Measurements from ENCODE around the gene C22orf39.

C22orf39 gene

GRCh38 chr22:19405133-19405532, 42.4 kb downstream of the C22orf39 start:
- Histone ChIP-seq H2BK120ac (ENCODE audit: low read depth, low read length) (no peak overlapping the region), H3K18ac (ENCODE audit: low read length) (no peak overlapping the region), H3K4me1 (ENCODE audit: control insufficient read depth, low read depth, low read length) (no peaks in the 10 kb centered on the region), H2BK15ac (replicated peaks; ENCODE audit: low read depth) (no peak overlapping the region), H3K4ac (ENCODE audit: low read depth, low read length) (no peak overlapping the region), H3K56ac (ENCODE audit: low read length) (no peak overlapping the region), H3K79me1 (ENCODE audit: low read length) (peaks cover 3% of the 10 kb centered on the region), H4K5ac (ENCODE audit: low read length) (no peak overlapping the region), H3K4me2 (ENCODE audit: low read length) (no peak overlapping the region), H3K4me3 (ENCODE audit: low read length) (no peak overlapping the region), H3K27ac (ENCODE audit: low read depth, low read length) (no peak overlapping the region), H3K23ac (ENCODE audit: low read length) (no peak overlapping the region), H3K9ac (ENCODE audit: low read length) (no peak overlapping the region), H3K79me2 (ENCODE audit: control insufficient read depth, insufficient read depth, low read length) (no peaks in the 10 kb centered on the region), H2BK5ac (ENCODE audit: low read length) (no peak overlapping the region), H2AK5ac (ENCODE audit: low read length) (no peak overlapping the region), H3K27me3 (ENCODE audit: insufficient read depth, low read length, poor library complexity) (no peaks in the 10 kb centered on the region), H4K8ac (ENCODE audit: low read depth, low read length) (no peak overlapping the region), H3K36me3 (ENCODE audit: control insufficient read depth, insufficient read depth, low read length) (peaks cover 14% of the 10 kb centered on the region)
- DNase-seq = no peak
- no CpG with 5 or more reads among the region's 4 CpGs for WGBS (ENCODE audit: extremely low coverage, insufficient coverage, low lambda C conversion rate)

DNA sequence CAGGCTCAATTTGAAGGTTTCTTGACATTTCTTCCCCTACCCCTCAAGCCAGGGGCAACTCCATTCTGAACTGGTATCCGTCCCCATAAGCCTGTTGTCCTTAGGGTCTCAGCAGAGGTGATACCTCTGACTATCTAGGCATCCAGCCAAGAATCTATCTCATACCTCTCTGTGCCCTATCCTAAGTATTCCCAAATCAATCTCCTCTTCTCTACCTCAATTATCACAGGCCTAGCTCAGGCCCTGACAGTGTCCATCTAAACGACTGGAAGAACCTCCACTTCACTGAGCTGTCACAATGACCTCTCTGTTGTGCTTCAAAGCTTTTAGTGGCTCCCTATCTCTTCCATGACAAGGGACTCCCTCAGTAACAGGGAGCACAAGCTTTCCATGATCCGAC, 42.8 kb downstream of the C22orf39 start:
- H3K56ac ChIP-seq (ENCODE audit: low read length) = no peak overlapping the region
- peaks cover 14% of the 10 kb centered on the region for H3K36me3 ChIP-seq (ENCODE audit: control insufficient read depth, insufficient read depth, low read length)
- no peak overlapping the region for H3K23ac ChIP-seq (ENCODE audit: low read length)
- no peak overlapping the region for H4K5ac ChIP-seq (ENCODE audit: low read length)
- no CpG with 5 or more reads among the region's 3 CpGs for WGBS (ENCODE audit: extremely low coverage, insufficient coverage, low lambda C conversion rate)
- H3K4me3 ChIP-seq (ENCODE audit: low read length) = no peak overlapping the region
- no peaks in the 10 kb centered on the region for H3K79me2 ChIP-seq (ENCODE audit: control insufficient read depth, insufficient read depth, low read length)
- DNase-seq = no peak
- H3K18ac ChIP-seq (ENCODE audit: low read length) = no peak overlapping the region
- no peak overlapping the region for H3K27ac ChIP-seq (ENCODE audit: low read depth, low read length)
- H4K8ac ChIP-seq (ENCODE audit: low read depth, low read length) = no peak overlapping the region
- no peak overlapping the region for H2BK5ac ChIP-seq (ENCODE audit: low read length)
- no peaks in the 10 kb centered on the region for H3K4me1 ChIP-seq (ENCODE audit: control insufficient read depth, low read depth, low read length)
- no peak overlapping the region for H2AK5ac ChIP-seq (ENCODE audit: low read length)
- no peak overlapping the region for H2BK120ac ChIP-seq (ENCODE audit: low read depth, low read length)
- no peaks in the 10 kb centered on the region for H3K27me3 ChIP-seq (ENCODE audit: insufficient read depth, low read length, poor library complexity)
- no peak overlapping the region for H3K4ac ChIP-seq (ENCODE audit: low read depth, low read length)
- H3K4me2 ChIP-seq (ENCODE audit: low read length) = no peak overlapping the region
- H3K9ac ChIP-seq (ENCODE audit: low read length) = no peak overlapping the region
- peaks cover 3% of the 10 kb centered on the region for H3K79me1 ChIP-seq (ENCODE audit: low read length)
- no peak overlapping the region for H2BK15ac ChIP-seq (replicated peaks; ENCODE audit: low read depth)

GRCh38 chr22:19402642-19403191, 44.8 kb downstream of the C22orf39 start:
- peaks cover 9% of the 10 kb centered on the region for H3K36me3 ChIP-seq (ENCODE audit: control insufficient read depth, insufficient read depth, low read length)
- no peak overlapping the region for H3K23ac ChIP-seq (ENCODE audit: low read length)
- H4K8ac ChIP-seq (ENCODE audit: low read depth, low read length) = no peak overlapping the region
- H3K4me1 ChIP-seq (ENCODE audit: control insufficient read depth, low read depth, low read length) = no peaks in the 10 kb centered on the region
- no peak overlapping the region for H2AK5ac ChIP-seq (ENCODE audit: low read length)
- no peak overlapping the region for H2BK5ac ChIP-seq (ENCODE audit: low read length)
- H3K27ac ChIP-seq (ENCODE audit: low read depth, low read length) = no peak overlapping the region
- H3K56ac ChIP-seq (ENCODE audit: low read length) = no peak overlapping the region
- H3K18ac ChIP-seq (ENCODE audit: low read length) = no peak overlapping the region
- H2BK120ac ChIP-seq (ENCODE audit: low read depth, low read length) = no peak overlapping the region
- no peak overlapping the region for H3K9ac ChIP-seq (ENCODE audit: low read length)
- peaks cover 3% of the 10 kb centered on the region for H3K79me1 ChIP-seq (ENCODE audit: low read length)
- H3K79me2 ChIP-seq (ENCODE audit: control insufficient read depth, insufficient read depth, low read length) = no peaks in the 10 kb centered on the region
- H3K4me2 ChIP-seq (ENCODE audit: low read length) = no peak overlapping the region
- no peak for DNase-seq
- no peak overlapping the region for H4K5ac ChIP-seq (ENCODE audit: low read length)
- H2BK15ac ChIP-seq (replicated peaks; ENCODE audit: low read depth) = no peak overlapping the region
- no peak overlapping the region for H3K4me3 ChIP-seq (ENCODE audit: low read length)
- whole genome bisulfite sequencing (ENCODE audit: extremely low coverage, insufficient coverage, low lambda C conversion rate) = no CpG with 5 or more reads among the region's 4 CpGs
- no peak overlapping the region for H3K4ac ChIP-seq (ENCODE audit: low read depth, low read length)
- H3K27me3 ChIP-seq (ENCODE audit: insufficient read depth, low read length, poor library complexity) = no peaks in the 10 kb centered on the region

GRCh38 chr22:19401483-19401882, 46.0 kb downstream of the C22orf39 start:
- no peak overlapping the region for H2AK5ac ChIP-seq (ENCODE audit: low read length)
- no peak for DNase-seq
- H3K56ac ChIP-seq (ENCODE audit: low read length) = no peak overlapping the region
- no peak overlapping the region for H3K4me2 ChIP-seq (ENCODE audit: low read length)
- H3K27ac ChIP-seq (ENCODE audit: low read depth, low read length) = no peak overlapping the region
- no CpG with 5 or more reads among the region's 4 CpGs for WGBS (ENCODE audit: extremely low coverage, insufficient coverage, low lambda C conversion rate)
- H3K23ac ChIP-seq (ENCODE audit: low read length) = no peak overlapping the region
- H3K36me3 ChIP-seq (ENCODE audit: control insufficient read depth, insufficient read depth, low read length) = peaks cover 8% of the 10 kb centered on the region
- H3K4me3 ChIP-seq (ENCODE audit: low read length) = no peak overlapping the region
- no peak overlapping the region for H4K8ac ChIP-seq (ENCODE audit: low read depth, low read length)
- peaks cover 3% of the 10 kb centered on the region for H3K79me1 ChIP-seq (ENCODE audit: low read length)
- no peak overlapping the region for H2BK120ac ChIP-seq (ENCODE audit: low read depth, low read length)
- H3K4ac ChIP-seq (ENCODE audit: low read depth, low read length) = no peak overlapping the region
- H3K27me3 ChIP-seq (ENCODE audit: insufficient read depth, low read length, poor library complexity) = no peaks in the 10 kb centered on the region
- no peak overlapping the region for H3K18ac ChIP-seq (ENCODE audit: low read length)
- no peak overlapping the region for H2BK5ac ChIP-seq (ENCODE audit: low read length)
- no peak overlapping the region for H2BK15ac ChIP-seq (replicated peaks; ENCODE audit: low read depth)
- no peak overlapping the region for H3K9ac ChIP-seq (ENCODE audit: low read length)
- no peaks in the 10 kb centered on the region for H3K79me2 ChIP-seq (ENCODE audit: control insufficient read depth, insufficient read depth, low read length)
- no peak overlapping the region for H4K5ac ChIP-seq (ENCODE audit: low read length)
- no peaks in the 10 kb centered on the region for H3K4me1 ChIP-seq (ENCODE audit: control insufficient read depth, low read depth, low read length)

DNA sequence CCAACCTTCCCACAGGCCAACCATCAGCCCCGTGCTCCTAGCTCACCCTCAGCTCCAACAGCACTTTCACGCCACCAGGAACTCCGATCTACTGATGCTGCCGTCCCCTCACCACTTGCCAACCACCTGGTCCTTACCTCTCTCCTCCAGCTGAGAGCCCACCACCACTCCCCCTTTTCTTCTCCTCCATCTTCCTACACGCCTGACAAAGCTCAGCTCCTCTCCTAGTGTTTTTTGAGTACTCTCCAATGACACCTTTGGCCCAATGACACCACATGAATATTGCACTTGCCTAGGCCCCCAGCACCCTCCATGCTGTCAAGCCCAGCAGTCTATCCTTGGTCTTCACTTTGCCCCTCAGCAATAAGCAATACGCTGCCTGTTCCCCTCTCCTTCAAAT, 46.6 kb downstream of the C22orf39 start:
- H3K9ac ChIP-seq (ENCODE audit: low read length) = no peak overlapping the region
- no peaks in the 10 kb centered on the region for H3K27me3 ChIP-seq (ENCODE audit: insufficient read depth, low read length, poor library complexity)
- no peaks in the 10 kb centered on the region for H3K4me1 ChIP-seq (ENCODE audit: control insufficient read depth, low read depth, low read length)
- no peak overlapping the region for H4K8ac ChIP-seq (ENCODE audit: low read depth, low read length)
- no CpG with 5 or more reads among the region's 6 CpGs for WGBS (ENCODE audit: extremely low coverage, insufficient coverage, low lambda C conversion rate)
- no peak overlapping the region for H3K4ac ChIP-seq (ENCODE audit: low read depth, low read length)
- DNase-seq = no peak
- no peak overlapping the region for H3K27ac ChIP-seq (ENCODE audit: low read depth, low read length)
- H3K56ac ChIP-seq (ENCODE audit: low read length) = no peak overlapping the region
- no peak overlapping the region for H3K23ac ChIP-seq (ENCODE audit: low read length)
- no peak overlapping the region for H4K5ac ChIP-seq (ENCODE audit: low read length)
- H2BK15ac ChIP-seq (replicated peaks; ENCODE audit: low read depth) = no peak overlapping the region
- H3K4me3 ChIP-seq (ENCODE audit: low read length) = no peak overlapping the region
- peaks cover 8% of the 10 kb centered on the region for H3K36me3 ChIP-seq (ENCODE audit: control insufficient read depth, insufficient read depth, low read length)
- H2BK5ac ChIP-seq (ENCODE audit: low read length) = no peak overlapping the region
- H3K79me1 ChIP-seq (ENCODE audit: low read length) = peaks cover 3% of the 10 kb centered on the region
- no peak overlapping the region for H3K4me2 ChIP-seq (ENCODE audit: low read length)
- no peak overlapping the region for H2AK5ac ChIP-seq (ENCODE audit: low read length)
- H3K79me2 ChIP-seq (ENCODE audit: control insufficient read depth, insufficient read depth, low read length) = no peaks in the 10 kb centered on the region
- no peak overlapping the region for H2BK120ac ChIP-seq (ENCODE audit: low read depth, low read length)
- no peak overlapping the region for H3K18ac ChIP-seq (ENCODE audit: low read length)

- Histone ChIP-seq H2BK15ac (replicated peaks; ENCODE audit: low read depth) (no peak overlapping the region), H3K27ac (ENCODE audit: low read depth, low read length) (no peak overlapping the region), H2BK120ac (ENCODE audit: low read depth, low read length) (no peak overlapping the region), H3K79me1 (ENCODE audit: low read length) (no peaks in the 10 kb centered on the region), H2AK5ac (ENCODE audit: low read length) (no peak overlapping the region), H3K4me3 (ENCODE audit: low read length) (no peak overlapping the region), H3K9ac (ENCODE audit: low read length) (no peak overlapping the region), H3K18ac (ENCODE audit: low read length) (no peak overlapping the region), H4K5ac (ENCODE audit: low read length) (no peak overlapping the region), H3K79me2 (ENCODE audit: control insufficient read depth, insufficient read depth, low read length) (no peaks in the 10 kb centered on the region), H3K4me2 (ENCODE audit: low read length) (no peak overlapping the region), H2BK5ac (ENCODE audit: low read length) (no peak overlapping the region), H3K4ac (ENCODE audit: low read depth, low read length) (no peak overlapping the region), H3K56ac (ENCODE audit: low read length) (no peak overlapping the region), H3K36me3 (ENCODE audit: control insufficient read depth, insufficient read depth, low read length) (peaks cover 3% of the 10 kb centered on the region), H3K23ac (ENCODE audit: low read length) (no peak overlapping the region), H4K8ac (ENCODE audit: low read depth, low read length) (no peak overlapping the region), H3K27me3 (ENCODE audit: insufficient read depth, low read length, poor library complexity) (no peaks in the 10 kb centered on the region), H3K4me1 (ENCODE audit: control insufficient read depth, low read depth, low read length) (no peaks in the 10 kb centered on the region)
- no CpG with 5 or more reads among the region's 2 CpGs for WGBS (ENCODE audit: extremely low coverage, insufficient coverage, low lambda C conversion rate)
- no peak for DNase-seq
Observed at GRCh38 chr22:19398652-19399051, 48.9 kb downstream of the C22orf39 start.

All from mesendoderm (in vitro differentiated cells).